SK-N-SH treated with all-trans-retinoic acid at 6 μM for 48 hours (cell line): Measurements from ENCODE around the gene GRIN2D.

Source experiments
- ATAC-seq: fragments of 200-7000 bp; cut with Tn5 transposase; 3 replicates; pipeline ENCODE4 v1.9.1; 2020; ENCODE audit warnings: mild to moderate bottlenecking, moderate library complexity
- ARNTL ChIP-seq: fragments of 450-650 bp; formaldehyde crosslinking; IDR thresholded peaks from 2 replicates; pipeline ENCODE4 v1.5.0; 2020; ENCODE audit warnings: low read depth, mild to moderate bottlenecking, moderate library complexity, borderline replicate concordance
- BACH2 ChIP-seq: fragments of 250-450 bp; sonication (Bioruptor Pico); IDR thresholded peaks from 2 replicates; pipeline ENCODE4 v1.9.0; 2021; ENCODE audit warnings: mild to moderate bottlenecking, borderline replicate concordance
- CREB5 ChIP-seq: fragments of 250-450 bp; sonication (Bioruptor Pico); IDR thresholded peaks from 2 replicates; pipeline ENCODE4 v1.5.1; 2020; ENCODE audit warnings: low read depth, mild to moderate bottlenecking, moderate library complexity
- CSDC2 ChIP-seq: fragments of 250-450 bp; sonication (Bioruptor Pico); IDR thresholded peaks from 2 replicates; pipeline ENCODE4 v1.5.0; 2020; ENCODE audit warnings: mild to moderate bottlenecking, moderate library complexity
- CSRNP3 ChIP-seq: fragments of 250-450 bp; sonication (Bioruptor Pico); IDR thresholded peaks from 2 replicates; pipeline ENCODE4 v1.5.1; 2021; ENCODE audit warnings: mild to moderate bottlenecking, moderate library complexity
- ESRRG ChIP-seq: fragments of 250-450 bp; sonication (Bioruptor Pico); IDR thresholded peaks from 2 replicates; pipeline ENCODE4 v1.6.1; 2021; ENCODE audit warnings: mild to moderate bottlenecking
- GLIS3 ChIP-seq: fragments of 250-450 bp; sonication (Bioruptor Pico); IDR thresholded peaks from 2 replicates; pipeline ENCODE4 v1.5.0; 2020; ENCODE audit warnings: mild to moderate bottlenecking, moderate library complexity
- ISL1 ChIP-seq: fragments of 250-450 bp; sonication (Bioruptor Pico); IDR thresholded peaks from 2 replicates; pipeline ENCODE4 v2.1.2; 2022; ENCODE audit warnings: mild to moderate bottlenecking, moderate library complexity
- OSR1 ChIP-seq: fragments of 250-450 bp; sonication (Bioruptor Pico); IDR thresholded peaks from 2 replicates; pipeline ENCODE4 v1.8.0; 2022; ENCODE audit warnings: moderate library complexity, mild to moderate bottlenecking, inconsistent platforms
- PATZ1 ChIP-seq: fragments of 250-450 bp; sonication (Bioruptor Pico); IDR thresholded peaks from 2 replicates; pipeline ENCODE4 v1.8.0; 2020; ENCODE audit warnings: mild to moderate bottlenecking, moderate library complexity, borderline replicate concordance
- POU6F1 ChIP-seq: fragments of 250-450 bp; sonication (Bioruptor Pico); IDR thresholded peaks from 2 replicates; pipeline ENCODE4 v1.8.0; 2021; ENCODE audit warnings: low read depth, mild to moderate bottlenecking, moderate library complexity, borderline replicate concordance
- PPARA ChIP-seq: fragments of 250-450 bp; sonication (Bioruptor Pico); IDR thresholded peaks from 2 replicates; pipeline ENCODE4 v1.5.0; 2020; ENCODE audit warnings: mild to moderate bottlenecking, borderline replicate concordance
- RARB ChIP-seq: fragments of 250-450 bp; sonication (Bioruptor Pico); IDR thresholded peaks from 2 replicates; pipeline ENCODE4 v1.8.0; 2021; ENCODE audit warnings: mild to moderate bottlenecking, moderate library complexity
- SNAI2 ChIP-seq: fragments of 250-450 bp; sonication (Bioruptor Pico); IDR thresholded peaks from 2 replicates; pipeline ENCODE4 v1.5.0; 2020; ENCODE audit warnings: mild to moderate bottlenecking, moderate library complexity
- TCF4 ChIP-seq: fragments of 250-450 bp; sonication (Bioruptor Pico); IDR thresholded peaks from 2 replicates; pipeline ENCODE4 v1.8.0; 2021; ENCODE audit warnings: mild to moderate bottlenecking, moderate library complexity, borderline replicate concordance
- TOX ChIP-seq: fragments of 250-450 bp; sonication (Bioruptor Pico); IDR thresholded peaks from 2 replicates; pipeline ENCODE4 v1.8.0; 2021; ENCODE audit warnings: mild to moderate bottlenecking, moderate library complexity, borderline replicate concordance
- ZC3H10 ChIP-seq: fragments of 250-450 bp; sonication (Bioruptor Pico); IDR thresholded peaks from 2 replicates; pipeline ENCODE4 v1.5.1; 2021; ENCODE audit warnings: mild to moderate bottlenecking, moderate library complexity
- ZFP3 ChIP-seq: fragments of 250-450 bp; sonication (Bioruptor Pico); IDR thresholded peaks from 2 replicates; pipeline ENCODE4 v1.5.0; 2020; ENCODE audit warnings: mild to moderate bottlenecking, moderate library complexity
- ZFP30 ChIP-seq: fragments of 450-650 bp; formaldehyde crosslinking; IDR thresholded peaks from 2 replicates; pipeline ENCODE4 v1.5.0; 2022; ENCODE audit warnings: mild to moderate bottlenecking, moderate library complexity
- ZNF565 ChIP-seq: fragments of 450-650 bp; formaldehyde crosslinking; conservative IDR thresholded peaks from 2 replicates; pipeline ENCODE4 v1.5.0; 2020; ENCODE audit warnings: low read depth, mild to moderate bottlenecking, moderate library complexity
- ZNF70 ChIP-seq: fragments of 450-650 bp; formaldehyde crosslinking; IDR thresholded peaks from 2 replicates; pipeline ENCODE4 v1.5.0; 2020; ENCODE audit warnings: mild to moderate bottlenecking, moderate library complexity
- ZNF8 ChIP-seq: fragments of 450-650 bp; formaldehyde crosslinking; IDR thresholded peaks from 2 replicates; pipeline ENCODE4 v1.5.0; 2020; ENCODE audit warnings: mild to moderate bottlenecking, moderate library complexity

Gene GRIN2D

GRCh38 chr19:48400018-48400742, 6.7 kb downstream of the GRIN2D start:
- TF ChIP-seq ISL1 (CRISPR knock-in tag): no peak
- TF ChIP-seq ZNF565: no peak
- no peak for TF ChIP-seq ZC3H10
- no peak for TF ChIP-seq CSRNP3
- no peak for TF ChIP-seq OSR1 (CRISPR knock-in tag)
- no peak for TF ChIP-seq RARB (CRISPR knock-in tag)
- no peak for TF ChIP-seq GLIS3 (CRISPR knock-in tag)
- no peak for TF ChIP-seq BACH2 (CRISPR knock-in tag)
- no peak for TF ChIP-seq CREB5
- ATAC-seq: peak; percentile 54

- TF ChIP-seq BACH2 (CRISPR knock-in tag) (no peak), ZNF8 (CRISPR knock-in tag) (no peak), ZNF70 (CRISPR knock-in tag) (no peak), ZNF565 (no peak), ISL1 (CRISPR knock-in tag) (no peak)
- ATAC-seq: no peak
Measured at GRCh38 chr19:48401287-48401686, 7.8 kb downstream of the GRIN2D start.

- TF ChIP-seq ESRRG (CRISPR knock-in tag): no peak
- no peak for TF ChIP-seq TCF4 (CRISPR knock-in tag)
- TF ChIP-seq ZNF70 (CRISPR knock-in tag): no peak
- TF ChIP-seq PPARA: no peak
- no peak for TF ChIP-seq CSRNP3
- no peak for TF ChIP-seq ZFP30 (CRISPR knock-in tag)
- TF ChIP-seq OSR1 (CRISPR knock-in tag): no peak
- TF ChIP-seq ZNF565: no peak
- no peak for TF ChIP-seq CSDC2 (CRISPR knock-in tag)
- no peak for TF ChIP-seq RARB (CRISPR knock-in tag)
- TF ChIP-seq CREB5: no peak
- no peak for TF ChIP-seq PATZ1 (CRISPR knock-in tag)
- no peak for TF ChIP-seq ZC3H10
- no peak for TF ChIP-seq ARNTL (CRISPR knock-in tag)
- no peak for TF ChIP-seq ZFP3 (CRISPR knock-in tag)
- ATAC-seq: peak; percentile 89
Measured at GRCh38 chr19:48403606-48404005, 10.1 kb downstream of the GRIN2D start.

- TF ChIP-seq ARNTL (CRISPR knock-in tag) (no peak), SNAI2 (CRISPR knock-in tag) (no peak), POU6F1 (CRISPR knock-in tag) (no peak), CREB5 (no peak), TOX (no peak), ZC3H10 (no peak), ZNF70 (CRISPR knock-in tag) (no peak), OSR1 (CRISPR knock-in tag) (no peak), CSDC2 (CRISPR knock-in tag) (no peak), ZFP3 (CRISPR knock-in tag) (no peak), TCF4 (CRISPR knock-in tag) (no peak), ZNF565 (no peak), PPARA (no peak), BACH2 (CRISPR knock-in tag) (no peak), ISL1 (CRISPR knock-in tag) (no peak)
- ATAC-seq: no peak
Measured at GRCh38 chr19:48405010-48405659, 11.7 kb downstream of the GRIN2D start.
